Measurements from ENCODE around the gene TIMP2. TPM values are rescaled to one million over a fixed set of nuclear protein-coding genes. Genes with fewer than 3 reads are reported as not detected.

The TIMP2 gene
- total RNA-seq, 2 donors from 2014 or later = 99.1 to 158 TPM

GRCh38 chr17:78895322-78895721 is 29.9 kb downstream of the TIMP2 start:
- Histone ChIP-seq H3K27me3 (no peaks in the 10 kb centered on the region), H3K36me3 (no peaks in the 10 kb centered on the region), H3K4me1 (peaks cover 0 to 92% of the 10 kb centered on the region in 2 donors), H3K27ac (peak overlapping the region; percentile 19 to 50), H3K9me3 (no peaks in the 10 kb centered on the region), H3K4me3 (no peak overlapping the region)
- no peak for TF ChIP-seq CTCF (IDR thresholded peaks at IDR 0.05)
- DNase-seq (ENCODE audit: low spot score) = no peak

GRCh38 chr17:78893684-78894083 is 31.5 kb downstream of the TIMP2 start:
- no peaks in the 10 kb centered on the region for H3K9me3 ChIP-seq
- H3K27me3 ChIP-seq = no peaks in the 10 kb centered on the region
- H3K27ac ChIP-seq = no peak overlapping the region
- peaks cover 0 to 90% of the 10 kb centered on the region in 2 donors for H3K4me1 ChIP-seq
- no peak for TF ChIP-seq CTCF (IDR thresholded peaks at IDR 0.05)
- no peak overlapping the region for H3K4me3 ChIP-seq
- DNase-seq (ENCODE audit: low spot score) = no peak
- no peaks in the 10 kb centered on the region for H3K36me3 ChIP-seq

DNA sequence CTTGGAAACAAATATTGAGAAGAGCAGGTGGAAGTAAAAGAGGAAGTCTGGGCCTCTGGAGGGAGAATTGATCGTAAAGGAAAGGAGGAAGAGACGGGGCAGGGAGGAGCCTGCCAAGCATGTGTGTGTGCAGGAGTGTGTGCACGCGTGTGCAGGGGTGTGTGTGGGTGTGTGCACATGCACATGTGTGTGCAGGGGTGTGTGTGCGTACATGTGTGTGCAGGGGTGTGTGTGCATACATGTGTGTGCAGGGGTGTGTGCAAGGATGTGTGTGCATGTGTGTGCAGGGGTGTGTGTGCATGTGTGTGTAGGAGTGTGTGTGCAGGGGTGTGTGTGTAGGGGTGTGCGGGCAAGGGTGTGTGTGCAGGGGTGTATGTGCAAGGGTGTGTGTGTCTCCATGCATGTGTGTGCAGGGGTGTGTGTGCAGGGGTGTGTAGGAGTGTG is 32.2 kb downstream of the TIMP2 start:
- Histone ChIP-seq H3K27ac (no peak overlapping the region), H3K4me1 (peaks cover 0 to 82% of the 10 kb centered on the region in 2 donors), H3K27me3 (no peaks in the 10 kb centered on the region), H3K9me3 (no peaks in the 10 kb centered on the region), H3K4me3 (no peak overlapping the region), H3K36me3 (no peaks in the 10 kb centered on the region)
- no peak for DNase-seq (ENCODE audit: low spot score)
- TF ChIP-seq CTCF (IDR thresholded peaks at IDR 0.05) = no peak

- no peak for DNase-seq (ENCODE audit: low spot score)
- Histone ChIP-seq H3K27me3 (no peaks in the 10 kb centered on the region), H3K27ac (no peak overlapping the region), H3K36me3 (no peaks in the 10 kb centered on the region), H3K9me3 (no peaks in the 10 kb centered on the region), H3K4me1 (peaks cover 0 to 78% of the 10 kb centered on the region in 2 donors), H3K4me3 (no peak overlapping the region)
- TF ChIP-seq CTCF (IDR thresholded peaks at IDR 0.05) = no peak
Observed at GRCh38 chr17:78892520-78892919, 32.7 kb downstream of the TIMP2 start.

- Histone ChIP-seq H3K4me1 (peaks cover 0 to 74% of the 10 kb centered on the region in 2 donors), H3K27me3 (no peaks in the 10 kb centered on the region), H3K9me3 (no peaks in the 10 kb centered on the region), H3K4me3 (no peak overlapping the region), H3K36me3 (no peaks in the 10 kb centered on the region), H3K27ac (peak overlapping the region in 1 of 2 donors; percentile 21)
- DNase-seq (ENCODE audit: low spot score) = no peak
- no peak for TF ChIP-seq CTCF (IDR thresholded peaks at IDR 0.05)
Observed at GRCh38 chr17:78892062-78892456, 33.1 kb downstream of the TIMP2 start.

DNA sequence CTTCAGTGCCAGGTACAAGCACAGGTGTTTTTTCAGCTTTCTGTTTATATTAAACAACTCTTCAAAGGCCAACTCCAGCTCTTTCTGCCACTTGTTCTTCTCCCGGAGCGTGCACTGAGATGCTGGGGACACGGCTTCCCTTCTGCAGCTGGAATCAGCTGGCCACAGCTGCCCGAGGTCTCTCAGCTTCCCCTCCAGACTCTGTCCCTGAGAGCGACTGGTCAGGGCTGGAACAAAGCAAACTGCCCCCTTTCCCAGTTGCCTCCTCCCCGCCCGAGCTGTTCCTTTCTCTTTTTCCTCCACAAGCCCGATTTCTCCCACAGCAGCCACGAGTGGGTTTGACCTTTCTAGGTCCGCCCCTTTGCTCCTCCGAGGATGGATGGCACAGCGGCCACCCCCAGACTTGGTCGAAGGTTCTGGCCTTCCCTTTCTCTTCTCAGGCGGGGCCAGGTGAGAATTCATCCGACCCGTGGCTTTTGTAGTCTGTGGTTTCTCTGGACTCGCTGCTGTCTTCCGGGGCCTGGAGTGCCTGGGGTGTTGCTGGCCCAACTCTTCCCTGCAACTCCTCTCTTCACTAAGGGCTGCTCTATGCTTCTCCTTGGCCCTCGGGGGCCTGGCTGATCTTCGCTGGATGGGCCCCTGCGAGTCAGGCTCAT is 33.7 kb downstream of the TIMP2 start:
- TF ChIP-seq CTCF (IDR thresholded peaks at IDR 0.05) = no peak
- no peaks in the 10 kb centered on the region for H3K36me3 ChIP-seq
- H3K9me3 ChIP-seq = no peaks in the 10 kb centered on the region
- H3K4me1 ChIP-seq = peaks cover 0 to 74% of the 10 kb centered on the region in 2 donors
- no peaks in the 10 kb centered on the region for H3K27me3 ChIP-seq
- H3K4me3 ChIP-seq = no peak overlapping the region
- peak overlapping the region in 1 of 2 donors; percentile 21 for H3K27ac ChIP-seq
- DNase-seq (ENCODE audit: low spot score) = no peak

All from right atrium auricular region (tissue), 2 donors.